Measurements from ENCODE around the gene FOXL1.

The FOXL1 gene

DNA sequence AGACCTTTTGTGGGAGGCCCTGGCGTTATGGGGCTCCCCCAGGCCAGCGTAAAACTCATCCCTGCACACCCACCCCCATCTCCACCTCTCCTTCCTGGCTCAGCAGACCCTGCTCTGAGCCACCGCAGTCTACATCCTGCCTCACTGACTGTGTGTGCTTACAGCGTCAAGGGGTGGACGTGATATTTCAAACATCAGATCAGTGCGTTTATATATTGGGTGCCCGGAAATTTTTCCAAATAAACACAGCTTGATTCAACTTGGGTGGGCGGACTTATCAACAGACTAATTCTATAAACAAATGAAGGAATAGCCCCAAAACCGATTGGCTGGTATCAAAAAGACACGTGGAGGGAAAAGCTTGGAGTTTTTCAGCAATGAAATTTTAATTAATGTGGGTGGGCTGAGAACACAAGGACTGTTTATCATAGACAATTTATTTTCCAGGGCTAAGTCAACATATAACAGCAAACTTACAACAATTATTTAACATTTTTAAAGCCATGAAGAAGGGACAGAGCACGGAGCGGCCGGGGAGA lies at the start of gene FOXL1:
TSS of gene FOXL1 (plus strand) at position 489 of the 539 bp plus-strand sequence. CDS start 175 bp downstream, outside the sequence.
- no peak for DNase-seq

GRCh38 chr16:86529160-86529559 lies 49.2 kb upstream of the FOXL1 start:
- DNase-seq = no peak

DNA sequence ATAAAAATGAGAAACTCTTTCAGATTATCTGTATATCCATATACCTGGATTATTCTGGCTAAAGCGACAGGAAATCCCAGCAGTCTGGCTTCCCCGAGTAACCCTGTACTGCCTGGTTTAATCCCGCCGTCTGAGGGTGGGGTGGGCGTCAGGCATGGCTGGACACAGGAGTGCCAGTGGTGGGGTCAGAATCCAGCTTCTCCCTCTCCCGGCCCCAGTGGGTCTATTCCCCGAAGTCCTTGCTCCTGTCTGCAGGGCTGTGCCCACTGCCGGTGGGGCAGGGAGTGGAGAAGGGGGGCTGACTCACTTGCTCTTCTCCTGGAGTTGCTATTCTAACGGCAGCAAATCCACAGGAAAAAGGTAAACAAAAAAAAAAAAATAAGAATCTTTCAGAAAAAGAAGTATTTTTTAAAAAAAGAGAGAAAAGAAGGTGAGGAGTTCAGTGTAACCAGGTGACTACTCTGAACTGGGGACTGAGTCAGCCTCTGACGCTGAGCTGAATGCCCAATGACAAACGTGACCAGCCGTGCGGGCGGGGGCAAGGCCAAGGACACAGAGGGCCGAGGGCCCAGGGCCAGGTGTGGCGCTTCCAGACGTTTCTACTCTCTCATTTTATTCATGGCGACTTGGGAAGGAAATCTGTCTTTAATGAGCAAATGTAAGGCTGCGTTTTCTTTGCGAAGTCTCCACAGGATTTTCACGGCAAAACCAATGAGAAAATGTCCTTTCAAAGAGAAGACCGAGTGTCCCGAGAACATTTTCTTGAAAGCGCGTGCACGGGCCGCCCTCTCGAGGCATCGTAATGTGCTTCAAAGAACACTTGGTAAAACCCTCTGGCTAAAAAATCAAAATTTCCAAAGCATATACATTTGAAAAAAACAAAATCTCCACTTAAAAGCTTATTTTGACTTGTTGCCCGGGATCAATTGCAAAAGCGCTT lies 47.8 kb upstream of the FOXL1 start:
- DNase-seq = no peak

- no peak for DNase-seq
Measured at GRCh38 chr16:86531191-86531545, 47.2 kb upstream of the FOXL1 start.

DNA sequence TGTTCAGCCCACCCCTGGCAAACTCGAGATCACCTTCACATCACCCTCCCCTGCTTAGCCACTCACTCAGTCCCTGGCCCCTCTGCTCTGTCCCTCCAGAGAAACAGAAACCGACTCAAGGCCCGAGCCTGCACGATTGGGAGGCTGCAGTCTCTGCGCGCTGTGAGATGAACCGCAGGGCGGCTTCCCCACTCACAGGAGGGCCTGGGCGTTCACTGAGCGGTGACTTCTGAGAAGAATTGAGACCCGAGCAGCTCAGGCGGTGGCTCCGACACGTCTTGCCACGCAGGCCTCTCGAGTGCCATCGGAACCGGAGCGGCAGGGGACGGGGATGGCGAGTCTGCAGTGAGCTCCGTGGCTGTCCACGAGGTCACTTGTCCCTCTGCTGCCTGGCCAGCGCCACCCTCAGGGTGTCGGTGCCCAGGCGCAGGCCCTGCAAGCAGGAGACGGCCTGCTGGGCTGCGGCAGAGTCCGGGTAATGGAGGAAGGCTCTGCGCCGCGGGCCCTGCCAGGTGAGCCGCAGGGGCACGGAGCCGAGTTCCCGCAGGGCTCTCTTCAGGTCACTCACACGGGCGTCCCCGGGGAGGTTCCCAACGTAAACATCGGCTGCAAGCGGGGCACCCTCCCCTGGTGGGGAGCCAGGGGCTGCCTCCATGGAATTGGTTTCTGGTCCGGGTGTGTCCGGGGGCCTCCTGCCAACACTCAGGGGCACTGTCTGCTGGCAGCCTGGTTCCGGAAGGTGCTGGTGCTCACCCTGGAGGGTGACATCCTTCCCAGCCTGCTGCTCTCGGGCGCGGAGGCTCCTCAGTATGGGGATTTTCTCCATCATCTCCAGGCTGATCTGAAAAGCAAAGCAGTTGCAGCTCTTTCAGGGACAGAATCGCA lies 46.5 kb upstream of the FOXL1 start:
- DNase-seq = no peak

- no peak for DNase-seq
Measured at GRCh38 chr16:86532526-86532815, 45.9 kb upstream of the FOXL1 start.

DNA sequence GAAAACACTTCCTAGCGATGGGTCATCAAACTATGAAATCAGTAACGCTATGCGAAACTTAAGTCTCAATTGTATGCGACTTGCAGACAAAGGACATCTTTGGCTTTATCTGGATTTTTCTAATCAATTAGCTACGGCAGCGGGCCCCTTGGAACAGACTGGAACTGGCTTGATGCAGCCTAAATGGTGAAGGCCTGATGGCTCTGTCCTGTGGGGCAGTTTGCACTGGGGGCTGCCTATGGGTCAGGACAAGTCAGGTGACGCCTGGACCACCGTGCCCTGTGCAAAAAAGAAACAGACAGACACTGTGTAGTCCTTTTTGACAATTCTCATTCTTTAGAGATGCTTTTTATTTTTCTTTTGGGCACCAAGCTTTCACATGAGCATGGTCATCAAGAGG lies 45.3 kb upstream of the FOXL1 start:
- no peak for DNase-seq

DNA sequence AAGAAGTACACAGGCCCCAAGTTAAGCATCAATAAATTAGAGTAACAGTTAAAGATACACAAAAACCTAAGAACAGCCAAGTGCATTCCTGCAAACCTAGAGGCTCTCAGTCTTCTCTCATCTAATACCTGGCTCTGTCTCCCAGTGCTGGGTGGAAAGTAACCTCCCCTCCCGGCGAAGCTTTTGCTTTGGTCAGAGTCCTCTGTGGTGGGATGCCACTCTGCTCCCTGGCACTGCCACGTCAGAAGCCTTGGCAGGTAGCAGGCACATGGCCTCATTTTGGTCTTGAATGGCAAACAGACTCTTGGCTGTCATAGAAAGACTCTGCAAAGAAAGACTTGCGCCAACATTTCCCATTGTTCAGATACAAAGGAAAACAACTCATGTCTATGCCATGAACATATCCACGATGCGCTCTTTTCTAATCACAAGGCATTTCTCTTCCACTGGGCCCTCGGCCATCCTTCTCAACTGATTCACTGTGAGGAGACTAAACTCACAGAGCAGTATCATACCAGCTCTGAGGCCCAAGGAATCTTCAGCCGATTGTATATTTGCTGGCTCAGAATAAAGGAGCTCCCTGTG lies 44.5 kb upstream of the FOXL1 start:
- no peak for DNase-seq

DNA sequence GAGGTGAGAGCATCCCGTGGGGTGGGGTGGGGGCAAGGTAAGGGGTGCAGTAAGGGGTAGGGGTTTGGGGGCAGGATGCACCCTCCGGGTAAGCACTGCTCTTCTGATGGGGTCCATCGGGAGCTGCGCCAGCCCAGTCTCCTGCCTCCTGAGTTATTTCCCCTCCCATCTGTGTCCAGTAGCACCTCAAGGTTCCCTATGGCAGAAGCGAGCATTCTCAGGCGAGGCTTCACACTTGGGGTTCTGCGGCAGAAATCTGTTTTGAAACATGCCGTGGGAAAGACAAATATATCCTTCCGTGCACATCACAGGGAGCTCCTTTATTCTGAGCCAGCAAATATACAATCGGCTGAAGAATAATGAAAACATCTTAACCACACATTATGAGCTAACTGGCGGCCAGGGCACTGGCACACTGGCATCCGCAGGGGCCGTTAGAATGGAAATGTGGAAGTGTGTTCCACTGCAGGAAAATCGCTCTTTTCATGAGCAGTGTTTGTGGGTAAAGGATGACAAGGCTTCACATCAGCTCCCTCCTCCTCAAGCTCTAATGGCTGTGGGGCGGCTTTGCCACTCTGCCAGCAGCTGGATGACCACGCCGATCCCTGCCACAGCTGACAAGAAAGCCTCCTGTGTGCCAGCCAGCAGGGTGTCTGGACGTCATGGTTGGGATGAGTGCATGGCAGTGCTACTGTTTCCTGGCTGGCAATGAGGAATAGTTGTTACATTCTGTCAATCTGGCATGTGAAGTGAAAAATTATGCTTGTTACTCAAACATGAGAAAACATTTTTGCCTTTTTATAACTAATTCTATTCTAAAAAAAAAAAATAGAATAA lies 43.4 kb upstream of the FOXL1 start:
- no peak for DNase-seq

DNA sequence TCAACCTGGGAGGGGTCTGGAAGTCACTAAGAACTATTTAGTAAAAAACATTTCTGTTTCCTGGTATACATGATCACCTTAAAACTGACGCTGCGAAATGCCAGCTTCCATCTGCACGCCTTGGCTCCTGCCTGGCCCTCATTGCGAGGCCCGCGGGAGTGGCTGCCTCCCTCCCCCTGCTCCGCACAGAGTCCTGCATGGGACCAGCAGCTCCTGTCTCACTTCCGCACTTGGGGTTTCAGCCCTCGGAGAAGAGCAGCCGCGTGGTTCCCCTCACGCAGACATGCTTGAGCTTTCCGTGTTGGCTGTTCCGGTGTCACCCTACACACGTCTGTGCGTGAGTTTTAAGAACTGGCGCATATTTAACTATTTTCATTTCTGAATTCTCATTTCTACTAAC lies 41.7 kb upstream of the FOXL1 start:
- no peak for DNase-seq

DNA sequence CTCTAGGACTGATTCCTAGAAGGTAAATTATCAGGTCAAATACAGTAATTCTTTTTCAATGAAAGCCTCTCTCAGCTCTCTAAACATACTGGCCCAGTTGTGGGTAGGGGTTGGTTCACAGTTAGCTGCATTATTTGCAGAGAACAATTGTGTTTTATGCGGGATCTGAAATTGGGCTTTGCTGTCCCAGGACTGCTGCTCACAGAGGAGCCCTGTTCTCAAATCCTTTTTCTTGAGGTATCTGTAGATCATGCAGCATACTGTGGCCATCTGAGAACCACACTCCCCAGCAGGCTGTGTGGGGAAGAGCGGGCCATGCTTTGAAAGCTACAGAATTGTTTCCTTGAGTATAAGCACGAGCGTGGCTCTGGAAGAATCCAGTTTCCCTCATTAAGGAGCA lies 40.9 kb upstream of the FOXL1 start:
- no peak for DNase-seq

DNA sequence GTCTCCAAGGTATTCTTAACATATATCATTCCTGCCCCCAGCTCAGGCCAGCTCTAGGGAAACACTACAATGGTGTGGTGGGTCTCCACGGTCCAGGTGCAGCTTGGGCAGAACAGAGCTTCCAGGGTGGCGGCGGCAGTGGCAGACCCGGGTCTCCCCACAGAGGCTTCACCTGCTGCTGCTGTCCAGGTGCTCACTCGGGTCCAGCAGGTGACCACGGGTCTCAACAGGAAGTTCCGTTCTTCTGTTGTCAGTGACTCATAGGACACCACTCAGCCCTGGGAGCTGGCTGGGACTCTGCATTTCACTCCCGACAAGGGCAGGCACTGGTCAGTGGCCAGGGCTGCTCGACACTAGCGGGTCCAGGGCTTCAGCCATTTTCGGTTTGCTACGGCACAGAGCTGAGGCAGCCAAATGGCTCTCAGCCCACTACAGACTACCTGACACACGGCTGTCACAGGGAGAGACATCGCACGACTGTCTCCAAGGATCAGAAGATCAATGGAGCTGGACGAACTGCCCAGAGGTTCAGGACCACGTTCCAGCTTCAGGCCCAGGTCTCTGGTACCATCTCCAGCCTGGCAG lies 40.1 kb upstream of the FOXL1 start:
- no peak for DNase-seq

DNA sequence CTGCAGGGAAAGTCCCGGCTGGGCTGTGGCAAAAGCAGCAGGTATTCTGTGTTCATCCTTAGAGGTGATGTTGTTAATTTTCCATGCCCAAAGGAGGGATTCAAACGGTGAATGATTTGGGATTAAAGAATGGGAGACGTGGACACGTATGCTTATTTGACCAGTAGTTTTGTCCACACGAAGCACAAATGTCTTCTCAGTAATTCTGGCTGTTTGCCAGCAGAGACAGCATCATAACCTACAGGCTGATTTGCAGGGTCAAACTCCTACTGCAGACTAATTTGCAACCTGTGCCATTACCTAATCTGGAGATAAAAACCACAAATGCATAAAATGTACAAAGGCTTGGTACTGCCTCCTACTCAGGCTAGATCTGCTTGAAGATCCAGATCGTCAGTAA lies 37.5 kb upstream of the FOXL1 start:
- no peak for DNase-seq

- no peak for DNase-seq
Measured at GRCh38 chr16:86541560-86541959, 36.8 kb upstream of the FOXL1 start.

- DNase-seq = no peak
Measured at GRCh38 chr16:86542756-86543750, 35.3 kb upstream of the FOXL1 start.

DNA sequence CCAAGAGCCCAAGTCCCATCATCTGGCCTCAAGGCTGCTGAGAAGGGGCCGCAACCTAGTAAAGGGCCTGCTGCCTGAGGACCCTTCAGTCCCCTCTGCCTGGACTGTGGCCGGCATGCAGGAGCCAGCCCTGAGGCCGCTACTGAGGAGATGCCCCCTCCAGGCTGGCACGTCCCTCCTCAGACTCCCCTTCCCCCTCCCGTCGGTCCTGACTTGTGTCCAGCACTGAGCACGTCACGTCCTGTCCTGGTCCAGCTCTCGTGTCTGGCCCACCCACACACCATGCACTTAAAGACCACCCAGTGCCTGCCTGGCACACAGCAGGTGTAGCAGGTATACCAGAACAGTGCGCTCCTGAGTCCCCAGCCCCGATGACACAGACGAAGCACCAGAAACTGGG lies 32.9 kb upstream of the FOXL1 start:
- DNase-seq = no peak

- DNase-seq = no peak
Measured at GRCh38 chr16:86545954-86546637, 32.3 kb upstream of the FOXL1 start.

GRCh38 chr16:86546638-86547013 lies 31.7 kb upstream of the FOXL1 start:
- no peak for DNase-seq

- DNase-seq = no peak
Measured at GRCh38 chr16:86547286-86547685, 31.1 kb upstream of the FOXL1 start.
